Measurements from ENCODE around the gene AMBRA1.

GRCh38 chr11:46361283-46362155 is 232.3 kb downstream of the AMBRA1 start:
- TF ChIP-seq, protein P1, sequence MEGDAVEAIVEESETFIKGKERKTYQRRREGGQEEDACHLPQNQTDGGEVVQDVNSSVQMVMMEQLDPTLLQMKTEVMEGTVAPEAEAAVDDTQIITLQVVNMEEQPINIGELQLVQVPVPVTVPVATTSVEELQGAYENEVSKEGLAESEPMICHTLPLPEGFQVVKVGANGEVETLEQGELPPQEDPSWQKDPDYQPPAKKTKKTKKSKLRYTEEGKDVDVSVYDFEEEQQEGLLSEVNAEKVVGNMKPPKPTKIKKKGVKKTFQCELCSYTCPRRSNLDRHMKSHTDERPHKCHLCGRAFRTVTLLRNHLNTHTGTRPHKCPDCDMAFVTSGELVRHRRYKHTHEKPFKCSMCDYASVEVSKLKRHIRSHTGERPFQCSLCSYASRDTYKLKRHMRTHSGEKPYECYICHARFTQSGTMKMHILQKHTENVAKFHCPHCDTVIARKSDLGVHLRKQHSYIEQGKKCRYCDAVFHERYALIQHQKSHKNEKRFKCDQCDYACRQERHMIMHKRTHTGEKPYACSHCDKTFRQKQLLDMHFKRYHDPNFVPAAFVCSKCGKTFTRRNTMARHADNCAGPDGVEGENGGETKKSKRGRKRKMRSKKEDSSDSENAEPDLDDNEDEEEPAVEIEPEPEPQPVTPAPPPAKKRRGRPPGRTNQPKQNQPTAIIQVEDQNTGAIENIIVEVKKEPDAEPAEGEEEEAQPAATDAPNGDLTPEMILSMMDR (IDR thresholded peaks at IDR 0.05) = no peak
- peak in 1 of 4 donors; percentile 13 for TF ChIP-seq POLR2A (IDR thresholded peaks at IDR 0.05)
